ENCODE measurements around the gene EEPD1.
"Not testable (repeated sequence)": the region's sequence is repeated elsewhere in the genome, so short reads cannot be mapped to it uniquely, and the experiment has no call there.

EEPD1 gene

DNA sequence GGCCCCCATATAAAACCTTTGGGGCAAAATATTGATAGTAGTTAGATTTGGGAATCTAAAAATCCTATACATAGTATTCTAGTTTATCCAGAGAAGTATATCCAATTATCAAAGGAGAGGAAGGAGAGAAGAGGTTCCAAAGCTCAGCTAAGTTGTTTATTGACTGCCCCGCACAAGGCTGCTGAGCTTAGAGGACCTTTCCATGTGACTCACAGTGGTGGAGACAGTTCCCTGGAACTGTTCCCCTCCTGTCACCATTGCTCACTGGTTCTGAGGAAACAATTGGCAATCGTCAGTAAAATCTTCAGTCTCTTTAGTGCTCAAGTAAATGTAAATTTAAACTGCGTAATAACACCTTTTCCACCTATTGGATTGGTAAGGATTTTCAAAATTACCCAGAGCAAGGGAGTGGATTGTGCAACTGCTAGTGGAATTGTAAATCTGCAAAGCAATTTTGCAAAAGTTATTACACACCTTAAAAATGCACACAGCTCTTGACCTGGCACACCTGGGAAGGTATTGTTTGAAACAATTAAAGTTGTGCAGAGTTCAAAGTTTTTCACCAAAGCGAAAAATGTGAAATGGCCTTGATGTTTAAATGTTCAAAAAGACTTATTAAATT lies 63.1 kb downstream of the EEPD1 start:
- no peak for DNase-seq (ENCODE audit: low read depth)

DNA sequence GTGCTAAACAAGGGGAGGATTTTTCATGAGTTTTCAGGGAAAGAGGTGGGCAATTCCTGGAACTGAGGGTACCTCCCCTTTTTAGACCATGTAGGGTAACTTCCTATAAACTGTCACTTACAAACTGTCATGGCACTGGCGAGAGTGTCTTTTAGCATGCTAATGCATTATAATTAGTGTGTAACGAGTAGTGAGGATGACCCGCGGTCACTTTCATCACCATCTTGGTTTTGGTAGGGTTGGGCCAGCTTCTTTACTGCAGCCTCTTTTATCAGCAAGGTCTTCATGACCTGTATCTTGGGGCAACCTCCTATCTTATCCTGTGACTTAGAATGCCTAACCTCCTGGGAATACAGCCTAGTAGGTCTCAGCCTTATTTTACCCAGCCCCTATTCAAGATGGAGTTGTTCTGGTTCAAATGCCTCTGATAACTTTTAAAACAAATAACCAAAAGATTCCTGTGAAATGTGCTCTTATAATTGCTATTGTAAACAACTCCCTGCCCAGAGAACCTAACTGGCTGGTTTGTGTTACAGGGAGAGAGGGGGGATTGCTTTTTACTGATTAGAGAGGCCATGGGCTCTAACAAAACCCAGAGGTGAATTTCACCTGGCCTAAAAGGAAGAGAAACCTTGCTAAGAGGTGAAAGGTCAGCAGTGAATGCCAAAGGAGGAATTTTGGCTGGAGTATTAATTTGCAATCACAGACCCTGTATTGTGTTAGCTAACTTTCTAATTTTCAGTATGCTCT lies 64.3 kb downstream of the EEPD1 start:
- no peak for DNase-seq (ENCODE audit: low read depth)

DNA sequence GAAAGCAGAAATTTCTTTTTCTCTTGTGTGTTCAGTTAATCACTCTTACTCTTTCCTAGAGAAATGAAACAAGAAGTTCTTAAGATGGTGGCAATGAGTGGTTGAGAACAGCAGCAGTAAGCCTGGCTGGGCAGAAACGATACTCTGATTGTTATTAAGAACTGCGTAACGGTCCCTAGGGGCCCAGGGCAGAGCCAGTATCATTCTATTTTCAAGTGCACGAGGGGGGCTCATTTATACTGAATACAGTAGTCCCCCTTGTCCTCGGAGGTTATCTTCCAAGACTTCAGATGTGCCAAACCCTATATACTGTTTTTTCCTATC lies 64.9 kb downstream of the EEPD1 start:
- no peak for DNase-seq (ENCODE audit: low read depth)

DNA sequence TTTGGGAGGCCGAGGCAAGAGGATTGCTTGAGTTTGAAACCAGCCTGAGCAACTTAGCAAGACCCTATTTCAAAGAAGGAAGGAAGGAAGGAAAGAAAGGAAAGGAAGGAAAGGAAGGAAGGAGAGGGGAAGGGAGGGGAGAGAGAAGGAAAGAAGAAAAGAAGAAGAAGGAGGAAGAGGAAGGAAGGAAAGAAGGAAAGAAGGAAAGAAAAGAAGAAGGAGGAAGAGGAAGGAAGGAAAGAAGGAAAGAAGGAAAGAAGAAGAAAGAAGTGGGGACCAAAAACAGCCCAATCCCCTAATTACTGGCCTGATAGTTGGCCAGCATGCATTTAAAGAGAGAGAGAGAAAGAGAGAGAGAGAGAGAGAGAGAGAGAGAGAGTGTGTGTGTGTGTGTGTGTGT lies 66.4 kb downstream of the EEPD1 start:
- no peak for DNase-seq (ENCODE audit: low read depth)

DNA sequence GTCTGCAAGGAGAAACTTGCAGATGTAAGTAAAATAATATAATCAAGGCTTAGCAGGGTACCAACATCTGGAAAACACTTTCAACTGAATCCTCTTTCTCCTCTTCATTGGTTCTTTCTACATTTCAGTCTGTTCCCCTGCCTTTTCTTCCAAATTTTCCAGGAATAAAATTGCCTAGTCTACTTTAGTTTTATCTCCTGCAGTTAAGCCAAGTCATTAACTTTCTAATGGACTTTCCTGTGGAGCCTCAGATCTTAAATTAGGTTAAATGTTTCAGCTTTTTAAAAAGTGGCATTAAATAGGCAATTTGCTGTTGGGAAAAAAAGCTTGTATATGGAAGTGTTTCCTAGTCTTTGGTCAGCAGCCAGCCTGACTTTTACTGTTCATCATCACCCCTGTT lies 70.8 kb downstream of the EEPD1 start:
- DNase-seq (ENCODE audit: low read depth) = no peak

DNA sequence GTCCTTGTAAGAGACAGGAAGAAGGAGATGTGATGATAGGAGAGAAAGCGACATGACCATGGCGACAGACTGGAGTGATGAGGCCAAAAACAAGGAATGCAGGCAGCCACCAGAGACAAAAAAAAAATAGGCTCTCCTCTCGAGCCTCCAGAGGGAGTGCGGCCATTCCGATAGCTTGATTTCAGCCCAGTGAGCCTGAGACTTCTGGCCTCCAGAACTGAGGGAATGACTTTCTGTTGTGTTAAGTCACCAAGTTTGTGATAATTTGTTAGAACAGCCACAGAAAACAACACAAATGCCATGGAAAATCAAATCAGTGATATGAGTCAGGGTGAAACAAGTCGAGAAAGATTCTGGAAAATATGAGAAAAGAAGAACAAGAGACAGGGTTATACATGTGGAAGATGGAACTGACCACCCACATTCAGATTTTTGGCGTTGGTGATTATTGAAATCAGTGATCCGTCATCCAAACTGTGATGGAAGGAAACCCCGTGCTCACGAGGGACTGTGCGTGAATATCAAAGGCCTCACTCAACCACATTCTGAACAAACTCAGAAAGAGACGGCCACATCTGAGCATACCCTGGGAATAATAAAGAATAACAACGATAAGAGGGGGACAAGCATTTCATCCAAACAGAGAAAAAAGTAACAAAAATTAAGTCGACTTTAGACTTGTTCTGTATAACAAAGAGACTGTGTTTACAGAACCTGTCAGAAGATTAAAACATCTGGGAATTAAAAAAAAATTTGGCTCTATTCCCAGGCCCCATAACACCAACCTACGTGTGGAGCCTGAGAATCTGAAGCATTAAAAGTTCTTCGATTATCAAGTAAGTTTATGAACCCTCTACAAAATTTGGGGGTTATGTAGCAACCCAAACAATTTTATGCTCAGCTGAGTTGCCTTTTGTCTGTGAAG lies 72.1 kb downstream of the EEPD1 start:
- DNase-seq (ENCODE audit: low read depth) = no peak

DNA sequence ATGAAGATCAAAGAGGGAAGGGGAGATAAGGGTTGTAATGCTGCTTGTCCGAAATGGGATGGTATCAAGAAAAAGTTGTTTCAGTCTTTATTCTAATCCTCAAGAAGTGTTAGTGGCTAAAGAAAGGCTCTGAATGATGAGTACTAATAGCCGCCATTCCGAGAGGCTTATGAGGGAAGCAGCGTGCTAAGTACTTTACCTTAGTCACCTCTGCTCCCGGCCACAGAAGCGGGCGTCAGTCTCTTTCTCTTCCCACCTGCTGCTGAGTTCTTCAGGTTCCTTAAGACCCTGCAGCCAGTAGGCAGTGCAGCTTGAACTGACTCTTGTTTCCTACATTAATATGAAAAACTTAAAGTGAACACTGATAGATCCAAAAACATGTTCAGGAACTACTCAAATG lies 73.1 kb downstream of the EEPD1 start:
- DNase-seq (ENCODE audit: low read depth) = no peak

DNA sequence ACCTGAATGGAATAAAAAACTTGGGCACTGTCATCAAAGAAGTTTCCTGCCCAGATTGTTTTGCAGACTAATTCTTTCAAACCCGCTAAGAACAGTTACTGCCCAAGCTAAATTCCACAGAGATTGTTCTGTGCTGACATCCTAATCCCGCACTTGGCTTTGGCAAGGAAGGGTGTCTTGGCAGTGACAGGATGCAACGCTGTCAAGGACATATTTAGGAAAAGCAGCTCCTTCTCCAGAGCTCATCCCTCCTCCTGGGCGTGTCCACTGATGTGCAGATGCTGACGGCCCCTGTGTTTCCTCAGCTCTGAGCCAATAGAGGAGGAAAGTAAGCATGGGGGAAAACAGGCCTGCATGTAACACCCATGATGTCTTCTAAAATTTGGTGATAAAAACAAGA lies 74.2 kb downstream of the EEPD1 start:
- DNase-seq (ENCODE audit: low read depth) = no peak

DNA sequence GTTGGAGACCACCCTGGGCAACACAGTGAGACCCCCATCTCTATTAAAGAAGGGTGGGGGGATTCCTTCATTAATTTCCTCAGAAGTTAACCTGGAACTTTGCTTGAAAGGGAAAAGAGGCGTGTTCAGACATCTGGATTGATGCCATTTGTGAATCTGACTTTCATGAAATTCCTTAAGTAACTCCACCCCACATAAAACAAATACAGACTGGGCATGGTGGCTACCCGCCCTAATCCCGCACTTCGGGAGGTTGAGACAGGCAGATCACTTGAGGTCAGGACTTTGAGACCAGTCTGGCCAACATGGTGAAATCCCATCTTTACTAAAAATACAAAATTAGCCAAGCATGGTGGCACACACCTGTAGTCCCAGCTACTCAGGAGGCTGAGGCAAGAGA lies 75.0 kb downstream of the EEPD1 start:
- no peak for DNase-seq (ENCODE audit: low read depth)

DNA sequence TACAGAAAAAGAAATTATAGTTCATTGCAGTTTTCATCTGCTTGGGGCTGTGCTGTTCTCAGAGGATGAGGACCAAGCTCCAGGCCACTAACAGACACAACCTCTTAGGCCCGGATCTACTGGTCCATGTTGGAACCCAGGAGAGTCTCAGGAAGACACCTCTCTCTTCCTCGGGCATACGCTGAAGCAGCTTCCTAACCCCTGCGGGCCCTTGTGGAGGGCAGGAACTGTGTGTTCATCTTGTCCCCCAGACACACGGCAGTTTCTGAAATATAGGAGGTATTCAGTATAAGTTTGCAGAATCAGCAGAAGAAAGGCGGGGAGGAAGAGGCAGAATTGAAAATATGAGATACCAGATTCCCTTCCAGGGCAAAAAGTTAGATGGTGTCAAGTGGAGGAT lies 78.4 kb downstream of the EEPD1 start:
- DNase-seq (ENCODE audit: low read depth) = no peak

DNA sequence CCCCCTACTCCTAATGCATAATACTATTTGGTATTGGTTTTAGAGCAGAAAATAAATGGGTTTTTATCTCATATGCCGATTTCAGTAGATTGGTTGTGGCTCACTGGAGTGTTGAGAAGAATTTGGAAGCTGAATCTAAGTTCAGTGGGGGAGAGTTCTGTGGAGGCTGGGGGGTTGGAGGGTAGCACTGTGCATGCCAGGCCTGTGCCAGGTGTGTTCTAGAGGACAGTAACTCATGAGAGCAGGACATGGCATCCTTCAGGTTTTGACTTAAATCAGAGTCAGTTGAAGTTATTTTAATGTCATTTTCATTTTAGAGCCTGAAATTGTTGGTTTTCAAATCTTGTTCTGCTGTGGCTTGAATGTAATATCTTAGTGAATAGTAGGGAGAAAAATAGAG lies 79.5 kb downstream of the EEPD1 start:
- no peak for DNase-seq (ENCODE audit: low read depth)

DNA sequence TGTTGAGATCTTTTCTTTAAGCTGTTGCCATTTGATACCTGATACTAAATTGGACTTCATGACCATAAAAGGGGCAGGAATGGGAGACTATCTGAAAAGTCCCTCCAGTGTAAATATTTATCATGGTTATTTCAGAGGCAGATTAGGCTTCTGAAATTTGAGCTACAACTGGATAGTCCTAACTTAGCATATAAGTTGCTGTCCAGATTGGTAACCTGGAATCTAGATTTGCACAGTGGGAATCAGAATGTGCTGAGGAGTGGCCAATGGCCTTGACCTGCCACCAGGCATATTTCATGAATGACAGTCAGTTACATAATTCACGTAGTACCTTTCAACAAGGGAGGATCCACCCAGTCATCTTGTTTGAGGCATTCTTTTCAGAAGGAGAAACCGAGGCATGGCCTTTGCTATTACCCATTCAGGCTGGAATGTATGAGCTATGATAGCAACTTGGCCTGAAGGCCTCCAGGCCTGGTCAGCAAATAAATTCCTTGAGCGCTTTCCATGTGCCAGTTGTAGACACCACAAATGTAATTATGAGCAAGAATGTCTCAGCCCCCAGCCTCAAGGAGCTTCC lies 80.0 kb downstream of the EEPD1 start:
- DNase-seq (ENCODE audit: low read depth) = no peak

DNA sequence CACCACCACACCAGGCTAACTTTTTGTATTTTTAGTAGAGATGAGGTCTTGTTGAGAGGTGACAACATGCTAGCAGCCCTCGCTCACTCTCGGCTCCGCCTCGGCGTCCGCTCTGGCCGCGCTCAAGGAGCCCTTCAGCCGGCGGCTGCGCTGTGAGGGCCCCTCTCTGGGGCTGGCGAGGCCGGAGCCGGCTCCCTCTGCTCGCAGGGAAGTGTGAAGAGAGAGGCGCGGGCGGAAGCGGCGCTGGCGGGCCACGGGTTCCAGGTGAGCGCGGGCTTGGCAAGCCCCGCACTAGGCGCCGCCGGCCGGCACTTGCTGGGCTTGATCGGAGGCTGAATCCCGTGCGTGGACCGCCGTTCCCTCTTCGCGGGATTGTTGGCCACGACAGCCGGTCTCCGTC lies 83.0 kb downstream of the EEPD1 start:
- DNase-seq (ENCODE audit: low read depth) = no peak

DNA sequence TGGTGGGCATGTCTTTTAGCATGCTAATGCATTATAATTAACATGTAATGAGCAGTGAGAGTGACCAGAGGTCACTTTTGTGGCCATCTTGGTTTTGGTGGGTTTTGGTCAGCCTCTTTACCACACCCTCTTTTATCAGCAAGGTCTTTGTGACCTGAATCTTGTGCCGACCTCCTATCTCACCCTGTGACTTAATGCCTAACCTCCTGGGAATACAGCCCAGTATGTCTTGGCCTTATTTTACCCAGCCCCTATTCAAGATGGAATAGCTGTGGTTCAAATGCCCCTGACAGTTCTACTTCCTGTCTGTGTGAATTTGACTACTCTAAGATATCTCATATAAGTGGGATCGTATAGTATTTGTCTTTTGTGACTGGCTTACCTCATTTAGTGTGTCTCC lies 85.1 kb downstream of the EEPD1 start:
- no peak for DNase-seq (ENCODE audit: low read depth)

DNA sequence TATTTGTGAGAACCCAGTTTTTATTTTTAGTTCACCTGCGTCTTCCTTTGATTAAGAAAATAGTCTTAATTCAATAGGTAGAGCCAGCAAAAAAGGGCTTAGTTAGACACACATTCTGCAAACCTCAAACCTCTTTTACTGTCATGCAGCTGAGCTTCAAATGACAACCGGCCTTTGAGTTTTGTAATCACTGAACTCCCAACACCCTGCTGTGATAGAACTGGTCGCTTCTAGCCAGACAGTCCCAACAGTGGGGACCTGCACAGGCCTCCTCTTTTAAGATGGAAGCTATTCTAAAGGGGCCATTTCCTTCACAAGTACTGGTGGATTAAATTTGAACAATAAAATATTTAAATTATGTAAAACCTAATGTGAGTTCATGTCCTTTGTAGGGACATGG lies 90.3 kb downstream of the EEPD1 start:
- not testable (repeated sequence) for DNase-seq (ENCODE audit: low read depth)

DNA sequence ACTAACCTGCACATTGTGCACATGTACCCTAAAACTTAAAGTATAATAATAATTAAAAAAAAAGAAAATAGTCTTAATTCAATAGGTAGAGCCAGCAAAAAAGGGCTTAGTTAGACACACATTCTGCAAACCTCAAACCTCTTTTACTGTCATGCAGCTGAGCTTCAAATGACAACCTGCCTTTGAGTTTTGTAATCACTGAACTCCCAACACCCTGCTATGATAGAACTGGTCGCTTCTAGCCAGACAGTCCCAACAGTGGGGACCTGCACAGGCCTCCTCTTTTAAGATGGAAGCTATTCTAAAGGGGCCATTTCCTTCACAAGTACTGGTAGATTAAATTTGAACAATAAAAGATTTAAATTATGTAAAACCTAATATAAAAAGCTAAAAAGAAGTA lies 90.9 kb downstream of the EEPD1 start:
- not testable (repeated sequence) for DNase-seq (ENCODE audit: low read depth)

DNA sequence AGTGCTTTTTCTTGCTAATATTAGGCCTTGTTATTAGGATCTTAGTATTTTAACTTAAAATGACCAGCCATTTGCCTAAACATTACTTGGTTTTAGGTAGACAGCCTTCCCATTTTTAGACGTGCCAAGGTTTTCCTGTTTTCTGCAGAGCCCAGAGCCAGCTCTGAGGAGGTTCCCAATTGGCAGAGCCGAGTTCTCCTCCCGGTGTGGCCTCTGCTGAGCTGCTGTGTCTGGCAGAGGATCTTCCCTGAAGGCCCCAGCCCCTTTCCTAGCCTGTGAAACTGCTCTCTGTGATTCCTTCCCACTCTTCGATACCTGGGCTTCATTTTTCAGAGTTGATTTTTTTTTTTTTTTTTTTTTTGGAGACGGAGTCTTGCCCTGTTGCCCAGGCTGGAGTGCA lies 91.4 kb downstream of the EEPD1 start:
- DNase-seq (ENCODE audit: low read depth) = no peak

DNA sequence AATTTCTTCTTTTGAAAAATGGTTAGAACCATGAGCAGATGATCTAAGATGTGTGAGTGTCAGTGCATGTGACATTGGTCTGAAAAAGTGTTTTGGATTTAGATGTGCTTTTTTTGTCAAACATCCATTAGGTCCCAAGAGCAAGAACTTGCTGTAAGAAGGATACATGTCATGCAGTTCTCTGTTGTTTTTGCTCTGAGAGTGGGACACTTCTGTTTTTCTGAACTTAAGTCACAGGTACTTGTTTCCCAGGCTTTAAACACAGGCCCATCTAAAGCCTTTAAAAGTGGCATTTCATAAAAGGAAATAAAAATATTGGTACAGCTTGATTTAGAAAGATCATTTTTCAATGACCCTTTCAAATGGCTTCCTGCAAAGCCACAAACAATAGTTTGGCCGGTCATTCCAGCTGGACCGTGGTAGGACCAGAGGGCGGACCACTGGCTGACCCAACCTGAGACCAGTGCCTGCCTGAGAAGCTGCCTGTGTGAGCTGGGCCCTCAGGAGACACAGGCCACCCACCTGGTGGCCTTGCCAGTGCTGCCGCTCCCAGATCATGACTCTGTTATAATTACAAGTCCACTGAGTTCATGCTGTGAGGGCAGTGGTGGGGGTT lies 92.7 kb downstream of the EEPD1 start:
- DNase-seq (ENCODE audit: low read depth) = no peak

DNA sequence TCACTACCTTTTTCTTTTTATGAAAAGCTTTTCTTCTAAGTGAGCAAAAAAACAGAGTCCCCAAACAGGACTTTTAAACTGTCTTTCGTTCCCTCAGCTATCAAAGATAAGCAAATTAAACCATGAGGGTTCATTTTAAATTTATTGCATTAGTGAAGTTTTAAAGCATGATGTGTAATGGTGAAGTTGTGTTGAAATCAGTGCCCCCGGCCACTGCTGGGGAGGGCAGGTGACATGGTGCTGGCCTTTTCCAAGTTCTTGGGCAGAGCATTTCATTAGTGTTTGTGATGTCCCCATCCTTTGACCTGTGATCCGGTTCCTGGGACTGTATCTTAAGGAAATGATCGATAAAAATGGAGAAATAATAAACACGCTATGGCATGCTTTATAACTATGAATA lies 96.0 kb downstream of the EEPD1 start:
- DNase-seq (ENCODE audit: low read depth) = no peak

DNA sequence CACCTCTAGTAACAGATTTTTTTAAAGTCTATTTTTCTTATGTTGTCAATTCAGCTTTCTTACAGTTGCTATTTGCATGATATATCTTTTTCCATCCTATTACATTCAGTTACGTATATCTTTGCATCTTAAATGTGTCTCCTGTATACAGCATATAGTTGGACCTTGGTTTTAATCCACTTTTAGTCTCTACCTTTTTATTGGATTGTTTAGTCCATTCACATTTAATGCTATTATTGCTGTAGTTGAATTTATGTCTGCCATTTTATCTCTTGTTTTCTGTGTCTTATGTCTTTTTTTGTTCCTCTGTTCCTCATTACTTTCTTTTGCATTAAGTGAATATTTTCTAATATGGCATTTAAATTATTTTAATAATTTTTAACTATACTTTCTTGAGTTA lies 100.6 kb downstream of the EEPD1 start:
- DNase-seq (ENCODE audit: low read depth) = no peak

DNA sequence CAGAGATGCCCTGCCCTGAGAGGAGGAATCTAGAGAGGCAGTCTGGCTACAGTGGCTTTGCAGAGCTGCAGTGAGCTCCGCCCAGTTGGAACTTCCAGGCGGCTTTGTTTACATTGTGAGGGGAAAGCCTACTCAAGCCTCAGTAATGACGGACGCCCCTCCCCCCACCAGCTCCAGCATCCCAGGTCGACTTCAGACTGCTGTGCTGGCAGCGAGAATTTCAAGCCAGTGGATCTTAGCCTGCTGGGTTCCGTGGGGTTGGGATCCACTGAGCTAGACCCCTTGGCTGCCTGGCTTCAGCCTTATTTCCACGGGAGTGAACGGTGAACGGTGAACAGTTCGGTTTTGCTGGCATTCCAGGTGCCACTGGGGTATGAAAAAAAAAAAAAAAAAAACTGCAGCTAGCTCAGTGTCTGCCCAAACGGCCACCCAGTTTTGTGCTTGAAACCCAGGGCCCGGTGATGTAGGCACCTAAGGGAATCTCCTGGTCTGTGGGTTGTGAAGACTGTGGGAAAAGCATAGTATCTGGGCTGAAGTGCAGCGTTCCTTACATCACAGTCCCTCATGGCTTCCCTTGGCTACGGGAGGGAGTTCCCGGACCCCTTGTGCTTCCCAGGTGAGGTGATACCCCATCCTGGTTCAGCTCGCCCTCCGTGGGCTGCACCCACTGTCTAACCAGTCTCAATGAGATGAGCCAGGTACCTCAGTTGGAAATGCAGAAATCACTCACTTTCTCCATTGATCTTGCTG lies 105.6 kb downstream of the EEPD1 start:
- DNase-seq (ENCODE audit: low read depth) = peak; percentile 61

DNA sequence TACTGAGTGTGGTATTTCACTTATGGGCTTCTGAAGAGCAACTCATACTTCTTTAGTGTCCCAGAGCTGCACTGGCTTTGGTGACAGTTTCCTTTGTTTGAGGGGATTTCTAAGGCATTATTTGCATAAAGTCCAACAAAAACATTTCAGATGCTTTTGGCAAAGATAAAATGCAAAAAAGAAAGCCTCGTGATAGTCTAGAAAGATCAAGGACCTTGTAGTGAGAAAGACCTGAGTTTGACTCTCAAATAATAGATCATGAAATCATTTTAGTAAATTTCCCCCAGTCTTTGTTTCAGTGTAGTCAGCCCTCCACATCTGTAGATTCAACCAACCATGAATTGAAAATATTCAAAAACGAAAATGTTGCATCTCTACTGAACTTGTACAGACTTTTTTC lies 107.4 kb downstream of the EEPD1 start:
- DNase-seq (ENCODE audit: low read depth) = no peak

Data from non-pigmented ciliary epithelial cell (primary cell).